Muscle of back (tissue), 11 donors: ENCODE data around the gene SLC30A10. TPM values are rescaled to one million over a fixed set of nuclear protein-coding genes. Genes with fewer than 3 reads are reported as not detected.
"Not testable (repeated sequence)": the region's sequence is repeated elsewhere in the genome, so short reads cannot be mapped to it uniquely, and the experiment has no call there.

Experiments used
- DNase-seq, 3 donors: peaks; one replicate each; pipeline versions ENCODE4 v3.0.0 to v3.0.0-alpha.2; 2013
- polyA plus RNA-seq, 10 donors: library from polyadenylated mRNA; unstranded; fragments of 120-200 nt; gene quantifications; one replicate each; pipeline ENCODE4 v1.2.1, GENCODE V29; 2013; ENCODE audit not compliant: insufficient read length in 10 of 10

The SLC30A10 gene
- polyA plus RNA-seq, 10 donors, result 0.12 to 0.28 (median 0.20) TPM; not detected in 3

GRCh38 chr1:219928791-219929118, 398 bp upstream of the SLC30A10 start:
- peak in 1 of 3 donors; percentile 11 for DNase-seq

- no peak for DNase-seq
Observed at GRCh38 chr1:219927298-219927955, 930 bp downstream of the SLC30A10 start.

- DNase-seq, result no peak
Observed at GRCh38 chr1:219926363-219926998, 1.9 kb downstream of the SLC30A10 start.

DNA sequence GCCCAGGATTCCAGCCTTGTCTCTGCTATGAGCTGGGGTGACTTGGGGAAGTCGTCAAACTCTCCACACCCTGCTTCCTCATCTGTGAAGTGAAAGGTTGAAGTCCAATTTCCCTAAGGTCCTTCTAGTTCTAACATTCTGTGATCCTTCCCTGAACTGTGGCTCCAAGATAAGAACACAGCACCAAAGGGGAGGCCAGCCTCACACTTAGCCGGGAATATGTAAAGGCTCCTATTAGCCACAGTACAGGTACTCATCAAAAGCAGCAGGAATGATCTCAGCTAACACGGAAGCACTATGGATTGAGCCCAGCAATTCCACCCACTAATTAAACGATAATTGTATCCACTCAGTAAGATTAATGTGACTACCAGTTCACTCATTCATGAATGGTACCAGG, 4.0 kb downstream of the SLC30A10 start:
- DNase-seq, result no peak

DNA sequence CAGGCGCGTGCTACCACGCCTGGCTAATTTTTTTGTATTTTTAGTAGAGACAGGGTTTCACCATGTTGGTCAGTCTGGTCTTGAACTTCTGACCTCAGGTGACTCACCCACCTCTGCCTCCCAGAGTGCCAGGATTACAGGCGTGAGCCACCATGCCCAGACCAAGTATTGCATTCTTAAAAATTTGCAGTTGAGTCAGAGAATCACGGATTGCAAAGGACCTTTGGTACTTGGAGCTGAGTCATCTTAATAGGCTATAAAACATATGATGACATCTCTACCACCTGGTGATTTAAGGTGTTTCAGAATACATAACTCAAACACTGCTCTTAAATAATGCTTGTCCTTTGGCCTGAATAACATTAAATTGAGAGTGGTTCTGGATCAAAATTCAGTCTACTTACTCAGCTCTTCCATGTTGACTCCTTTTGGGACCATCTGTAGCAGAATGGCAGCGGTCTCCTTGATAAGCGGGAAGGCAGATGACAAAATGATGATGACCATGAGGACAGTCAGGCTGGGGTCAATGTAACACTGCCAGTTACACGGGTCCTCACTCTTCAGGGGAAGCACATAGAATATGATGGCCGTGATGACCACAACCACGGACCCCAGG, 10.4 kb downstream of the SLC30A10 start:
- DNase-seq, result no peak

DNA sequence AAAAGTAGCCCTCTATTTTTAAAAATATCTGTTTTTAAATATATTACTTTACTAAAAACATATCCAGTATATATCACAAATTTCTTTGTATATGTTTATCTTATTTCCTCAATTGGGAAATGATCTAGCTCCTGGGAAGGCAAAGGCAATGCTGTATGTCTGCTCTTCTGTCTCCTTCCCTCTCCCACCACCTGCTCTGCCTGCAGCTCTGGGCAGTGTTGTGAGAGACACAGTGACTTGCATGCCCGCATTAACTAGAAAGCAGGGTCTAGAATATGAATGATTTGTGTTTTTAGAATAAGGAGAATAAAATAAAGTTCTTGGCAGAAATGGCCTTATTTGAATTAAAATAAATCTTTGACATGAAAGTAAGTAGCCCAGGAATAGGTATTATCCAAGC, 11.1 kb downstream of the SLC30A10 start:
- no peak for DNase-seq

DNA sequence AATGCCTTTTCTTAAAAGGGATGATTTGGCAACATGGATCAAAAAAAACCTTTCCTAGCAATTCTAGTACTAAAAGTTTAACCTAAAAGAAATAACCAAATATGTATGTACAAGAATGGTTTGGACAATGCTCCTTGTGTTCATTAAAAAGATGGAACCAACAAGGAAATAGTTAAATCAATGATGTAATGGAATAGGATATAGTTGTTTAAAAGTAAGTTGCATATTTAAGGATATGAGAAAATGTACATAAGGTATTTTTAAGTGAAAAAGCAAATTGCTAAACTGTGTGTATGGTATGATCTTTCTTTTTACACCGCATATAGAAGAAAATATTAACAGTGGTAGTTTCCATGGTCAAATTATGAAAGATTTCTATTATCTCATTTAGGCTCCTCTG, 12.1 kb downstream of the SLC30A10 start:
- no peak for DNase-seq

GRCh38 chr1:219913005-219913770, 15.2 kb downstream of the SLC30A10 start:
- no peak for DNase-seq

GRCh38 chr1:219910716-219911115, 17.6 kb downstream of the SLC30A10 start:
- DNase-seq, result no peak

GRCh38 chr1:219909476-219909875, 18.9 kb downstream of the SLC30A10 start:
- DNase-seq, result no peak

- DNase-seq, result no peak
Observed at GRCh38 chr1:219908170-219908569, 20.2 kb downstream of the SLC30A10 start.

DNA sequence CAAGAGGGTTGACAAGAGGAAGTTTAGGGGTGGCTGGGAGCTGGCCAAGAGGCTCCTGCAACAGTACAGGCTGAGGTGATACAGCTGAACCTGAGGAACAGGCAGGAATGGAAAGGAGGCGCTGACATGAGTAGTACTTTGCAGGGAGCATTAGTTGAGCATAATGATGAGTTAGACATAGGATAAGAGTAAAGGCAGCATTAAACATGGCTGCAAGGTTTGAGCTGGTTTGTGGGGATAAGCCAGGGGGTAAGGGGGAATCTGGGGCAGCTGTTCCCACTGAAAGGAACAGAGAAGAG, 20.6 kb downstream of the SLC30A10 start:
- no peak for DNase-seq

GRCh38 chr1:219906924-219907771, 21.2 kb downstream of the SLC30A10 start:
- no peak for DNase-seq

- DNase-seq, result not testable (repeated sequence)
Observed at GRCh38 chr1:219906565-219906923, 21.8 kb downstream of the SLC30A10 start.

- DNase-seq, result no peak
Observed at GRCh38 chr1:219905524-219905923, 22.8 kb downstream of the SLC30A10 start.

GRCh38 chr1:219904934-219905333, 23.4 kb downstream of the SLC30A10 start:
- DNase-seq, result no peak

GRCh38 chr1:219903353-219903871, 24.9 kb downstream of the SLC30A10 start:
- DNase-seq, result no peak

GRCh38 chr1:219902951-219903350, 25.4 kb downstream of the SLC30A10 start:
- DNase-seq, result no peak

- DNase-seq, result no peak
Observed at GRCh38 chr1:219900882-219901281, 27.5 kb downstream of the SLC30A10 start.

- DNase-seq, result no peak
Observed at GRCh38 chr1:219900201-219900600, 28.2 kb downstream of the SLC30A10 start.

DNA sequence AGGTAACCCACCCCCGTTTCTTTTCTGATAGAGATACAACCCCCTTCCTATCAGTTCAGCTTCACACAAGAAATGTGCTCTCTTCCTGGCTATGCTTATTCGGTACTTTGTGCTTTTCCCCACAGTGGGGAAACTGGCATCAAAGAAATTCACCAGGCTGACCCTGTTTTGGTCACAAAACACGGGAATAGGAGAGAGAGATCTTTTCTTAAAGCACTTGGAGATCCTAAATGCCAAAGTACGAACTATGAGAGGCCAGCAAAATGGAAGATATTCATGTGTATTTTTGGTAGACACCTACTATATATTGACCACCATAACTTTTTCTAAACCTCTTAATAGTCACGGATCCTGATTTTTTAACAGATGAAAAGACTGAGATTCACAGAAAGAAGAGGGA, 30.0 kb downstream of the SLC30A10 start:
- no peak for DNase-seq

- DNase-seq, result no peak
Observed at GRCh38 chr1:219897914-219898313, 30.4 kb downstream of the SLC30A10 start.
